ENCODE results near the gene SH3PXD2A.

DNA sequence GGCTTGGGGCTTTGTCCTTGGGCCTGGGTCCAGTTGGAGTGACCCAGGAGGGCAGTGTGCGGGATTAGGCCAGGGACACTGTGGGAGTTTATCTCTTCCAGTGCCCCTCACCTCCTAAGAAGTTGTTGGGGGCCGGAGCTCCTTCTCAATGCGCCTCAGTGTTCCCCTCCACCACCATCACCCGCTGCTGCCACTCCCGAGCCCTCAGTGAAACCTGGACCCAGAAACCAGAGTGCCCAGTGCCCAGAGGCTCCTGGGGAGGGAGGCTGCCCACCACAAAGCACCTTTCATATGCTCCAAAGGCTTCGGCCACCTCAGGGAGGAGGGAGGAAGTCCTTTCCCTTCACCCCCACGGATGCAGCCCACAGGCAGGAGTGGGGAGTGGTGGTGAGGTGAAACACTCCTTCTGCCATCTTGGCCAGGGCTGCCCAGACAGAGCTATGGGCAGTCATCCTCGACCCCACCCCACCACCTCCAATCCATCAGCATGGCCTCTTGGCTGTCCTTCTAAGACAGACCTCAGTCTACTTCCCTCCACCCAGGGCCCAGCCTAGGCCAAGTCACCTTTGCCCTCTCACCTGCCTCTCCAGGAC, 99.0 kb downstream of the SH3PXD2A start:
- no peak for TF ChIP-seq PAX5 (IDR thresholded peaks at IDR 0.05; ENCODE audit: insufficient read depth, low read length, severe bottlenecking)
- TF ChIP-seq POLR2A (IDR thresholded peaks at IDR 0.05; ENCODE audit: low read depth, low read length), result no peak
- no peak for TF ChIP-seq SPI1 (IDR thresholded peaks at IDR 0.05; ENCODE audit: low read depth, low read length)

All from GM12891 (cell line).